ENCODE data around the gene SOX5. TPM values are rescaled to one million over a fixed set of nuclear protein-coding genes. Genes with fewer than 3 reads are reported as not detected.
"Not testable (repeated sequence)": the region's sequence is repeated elsewhere in the genome, so short reads cannot be mapped to it uniquely, and the experiment has no call there.

Gene SOX5
- polyA plus RNA-seq, 1 experiment = 0.13 TPM

- TF ChIP-seq CTCF (IDR thresholded peaks at IDR 0.05; ENCODE audit: insufficient read depth, low read depth, low read length) = no peak
- no peaks in the 10 kb centered on the region for H3K36me3 ChIP-seq (ENCODE audit: control insufficient read depth, insufficient read depth, low read length)
- H3K4me3 ChIP-seq (ENCODE audit: low read depth, low read length) = no peak overlapping the region
- ChIA-PET CTCF (no interaction called here), POLR2A (no interaction called here)
- DNase-seq (ENCODE audit: low read depth) = no peak
- H3K27me3 ChIP-seq (ENCODE audit: control insufficient read depth, insufficient read depth, low read length) = no peaks in the 10 kb centered on the region
Measured at GRCh38 chr12:23888396-23889068, 60.9 kb downstream of the SOX5 start.

DNA sequence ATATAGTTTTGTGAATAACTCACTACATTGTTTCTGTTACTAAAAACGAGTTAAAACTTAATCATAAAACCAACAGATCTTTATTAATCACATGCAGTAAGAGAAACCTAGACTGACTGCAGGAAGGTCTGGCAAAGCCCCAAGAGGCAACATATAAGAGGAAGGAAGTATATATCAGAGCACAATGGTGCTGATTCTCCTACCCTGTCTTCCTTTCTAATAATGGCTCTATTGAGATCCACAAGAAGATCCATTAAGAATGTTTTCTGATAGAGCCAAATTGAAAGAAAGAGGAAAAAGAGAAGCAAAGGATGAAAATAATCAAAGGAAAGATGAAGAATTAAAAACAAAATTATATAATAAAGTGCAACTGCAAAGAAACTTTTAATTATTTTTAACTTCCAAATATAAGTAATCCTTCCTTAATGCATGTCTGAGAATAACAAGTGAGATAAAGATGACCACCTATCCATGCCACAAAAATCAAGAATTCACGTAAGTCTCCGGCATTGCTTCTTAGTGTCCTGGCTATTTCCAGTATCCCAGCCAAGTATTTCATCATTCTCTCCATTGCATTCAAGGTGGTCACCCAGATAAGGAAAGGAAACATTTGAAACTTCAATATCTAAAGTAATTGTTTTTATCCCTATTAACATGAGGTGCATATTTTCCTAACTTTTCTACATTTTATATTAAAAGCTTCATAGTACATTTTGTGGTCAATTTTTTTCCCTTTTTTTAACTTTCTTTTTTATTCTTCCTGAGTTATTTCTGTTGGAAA, 62.2 kb downstream of the SOX5 start:
- TF ChIP-seq CTCF (IDR thresholded peaks at IDR 0.05; ENCODE audit: insufficient read depth, low read depth, low read length) = no peak
- CTCF ChIA-PET = no interaction called here
- Histone ChIP-seq H3K4me3 (ENCODE audit: low read depth, low read length) (no peak overlapping the region), H3K36me3 (ENCODE audit: control insufficient read depth, insufficient read depth, low read length) (no peaks in the 10 kb centered on the region), H3K27me3 (ENCODE audit: control insufficient read depth, insufficient read depth, low read length) (no peaks in the 10 kb centered on the region)
- DNase-seq (ENCODE audit: low read depth) = no peak
- POLR2A ChIA-PET = no interaction called here

- CTCF ChIA-PET = no interaction called here
- POLR2A ChIA-PET = no interaction called here
- no peak for TF ChIP-seq CTCF (IDR thresholded peaks at IDR 0.05; ENCODE audit: insufficient read depth, low read depth, low read length)
- no peak for DNase-seq (ENCODE audit: low read depth)
- Histone ChIP-seq H3K27me3 (ENCODE audit: control insufficient read depth, insufficient read depth, low read length) (no peaks in the 10 kb centered on the region), H3K36me3 (ENCODE audit: control insufficient read depth, insufficient read depth, low read length) (no peaks in the 10 kb centered on the region), H3K4me3 (ENCODE audit: low read depth, low read length) (no peak overlapping the region)
Measured at GRCh38 chr12:23885394-23885793, 64.1 kb downstream of the SOX5 start.

GRCh38 chr12:23884909-23885308, 64.6 kb downstream of the SOX5 start:
- no peaks in the 10 kb centered on the region for H3K27me3 ChIP-seq (ENCODE audit: control insufficient read depth, insufficient read depth, low read length)
- ChIA-PET POLR2A (no interaction called here), CTCF (no interaction called here)
- H3K36me3 ChIP-seq (ENCODE audit: control insufficient read depth, insufficient read depth, low read length) = no peaks in the 10 kb centered on the region
- no peak for TF ChIP-seq CTCF (IDR thresholded peaks at IDR 0.05; ENCODE audit: insufficient read depth, low read depth, low read length)
- no peak overlapping the region for H3K4me3 ChIP-seq (ENCODE audit: low read depth, low read length)
- no peak for DNase-seq (ENCODE audit: low read depth)

GRCh38 chr12:23880988-23881387, 68.5 kb downstream of the SOX5 start:
- ChIA-PET POLR2A (no interaction called here), CTCF (no interaction called here)
- no peaks in the 10 kb centered on the region for H3K36me3 ChIP-seq (ENCODE audit: control insufficient read depth, insufficient read depth, low read length)
- DNase-seq (ENCODE audit: low read depth) = no peak
- H3K27me3 ChIP-seq (ENCODE audit: control insufficient read depth, insufficient read depth, low read length) = no peaks in the 10 kb centered on the region
- no peak overlapping the region for H3K4me3 ChIP-seq (ENCODE audit: low read depth, low read length)
- TF ChIP-seq CTCF (IDR thresholded peaks at IDR 0.05; ENCODE audit: insufficient read depth, low read depth, low read length) = no peak

- DNase-seq (ENCODE audit: low read depth); H3K36me3 ChIP-seq (ENCODE audit: control insufficient read depth, insufficient read depth, low read length); POLR2A ChIA-PET; CTCF ChIA-PET; H3K27me3 ChIP-seq (ENCODE audit: control insufficient read depth, insufficient read depth, low read length); H3K4me3 ChIP-seq (ENCODE audit: low read depth, low read length): not testable (repeated sequence)
Measured at GRCh38 chr12:23876618-23877017, 72.9 kb downstream of the SOX5 start.

All from BJ (cell line).